H1 (cell line): ENCODE measurements around the gene HSPA12A. TPM values are rescaled to one million over a fixed set of nuclear protein-coding genes. Genes with fewer than 3 reads are reported as not detected.

Experiments used
- CTCF ChIA-PET: fragments of 300-600 bp; sonication (Branson Sonifier 250); formaldehyde crosslinking; loops from one replicate; lab custom pipeline; 2021; ENCODE audit not compliant: partially characterized antibody; lab: Charles Lee
- POLR2A ChIA-PET: fragments of 300-600 bp; sonication (Branson Sonifier 250); formaldehyde crosslinking; loops from one replicate; lab custom pipeline; 2021; ENCODE audit warnings: inconsistent platforms; ENCODE audit not compliant: partially characterized antibody; lab: Charles Lee
- DNase-seq, 2 experiments: peaks; one replicate each; pipeline versions ENCODE4 v3.0.0 to v3.0.0-alpha.2; 2010 to 2022; ENCODE audit warnings: low spot score in 2 of 2, low read depth in 1 of 2, mixed read lengths in 1 of 2
- FAIRE-seq: peaks from 2 replicates; lab custom pipeline; 2011; peaks lifted over from hg19 to GRCh38; lab: Jason Lieb, UNC
- H2AFZ ChIP-seq: 2 replicates; pipeline ENCODE4 v1.8.1; 2012; ENCODE audit warnings: low read length, inconsistent platforms
- H2AK5ac ChIP-seq: 2 replicates; pipeline ENCODE4 v1.6.1; 2013; ENCODE audit warnings: low read depth, low read length
- H2BK120ac ChIP-seq: replicated peaks from 2 replicates; pipeline ENCODE3; 2013; ENCODE audit warnings: low read depth, low read length, inconsistent platforms
- H2BK12ac ChIP-seq: 2 replicates; pipeline ENCODE4 v1.6.1; 2013; ENCODE audit warnings: low read depth, low read length
- H2BK15ac ChIP-seq: 2 replicates; pipeline ENCODE4 v1.6.1; 2013; ENCODE audit warnings: low read length
- H2BK20ac ChIP-seq: 2 replicates; pipeline ENCODE4 v1.6.1; 2013; ENCODE audit warnings: low read length
- H2BK5ac ChIP-seq: 2 replicates; pipeline ENCODE4 v1.6.1; 2013; ENCODE audit warnings: low read depth, low read length
- H3K14ac ChIP-seq: 2 replicates; pipeline ENCODE4 v1.6.1; 2013; ENCODE audit warnings: inconsistent platforms; ENCODE audit not compliant: insufficient read length
- H3K18ac ChIP-seq: 2 replicates; pipeline ENCODE4 v1.6.1; 2013; ENCODE audit warnings: low read length; ENCODE audit errors: extremely low read depth
- H3K23ac ChIP-seq: 2 replicates; pipeline ENCODE4 v1.6.1; 2013; ENCODE audit warnings: inconsistent platforms; ENCODE audit not compliant: insufficient read length
- H3K23me2 ChIP-seq: 2 replicates; pipeline ENCODE4 v1.6.1; 2013; ENCODE audit warnings: low read depth, low read length
- H3K27ac ChIP-seq: 2 replicates; pipeline ENCODE4 v1.6.1; 2011; ENCODE audit warnings: low read depth, low read length, inconsistent platforms
- H3K27me3 ChIP-seq, 4 experiments: replicated peaks in 1 of 4; 1 replicate in 1 of 4; 2 replicates in 3 of 4; pipeline versions ENCODE4 v1.6.1 to v1.8.1; 2011 to 2013; ENCODE audit warnings: low read length in 3 of 4, mild to moderate bottlenecking in 3 of 4, inconsistent platforms in 2 of 4, mixed read lengths in 2 of 4, moderate library complexity in 1 of 4; ENCODE audit not compliant: control insufficient read depth in 3 of 4, insufficient read depth in 3 of 4; ENCODE audit errors: extremely low read depth in 1 of 4
- H3K36me3 ChIP-seq, 4 experiments: 2 replicates each; pipeline versions ENCODE4 v1.6.1 to v1.8.1; 2011 to 2013; ENCODE audit warnings: mild to moderate bottlenecking in 4 of 4, low read length in 3 of 4, moderate library complexity in 2 of 4, control low read depth in 1 of 4, inconsistent platforms in 1 of 4; ENCODE audit not compliant: insufficient read depth in 4 of 4, control insufficient read depth in 2 of 4
- H3K4ac ChIP-seq: replicated peaks from 2 replicates; pipeline ENCODE3; 2013; ENCODE audit warnings: low read length, low read depth, mixed read lengths, inconsistent platforms; ENCODE audit not compliant: insufficient read length
- H3K4me1 ChIP-seq, 4 experiments: replicated peaks in 1 of 4; 1 replicate in 1 of 4; 2 replicates in 3 of 4; pipeline versions ENCODE4 v1.6.1 to v1.8.1; 2011 to 2013; ENCODE audit warnings: low read length in 3 of 4, inconsistent platforms in 2 of 4, mixed read lengths in 1 of 4; ENCODE audit not compliant: insufficient read depth in 4 of 4, control insufficient read depth in 3 of 4
- H3K4me2 ChIP-seq, 2 experiments: 2 replicates each; pipeline versions ENCODE4 v1.6.1 to v1.8.1; 2011 to 2013; ENCODE audit warnings: low read depth in 2 of 2, low read length in 2 of 2, control low read depth in 1 of 2, inconsistent platforms in 1 of 2, mild to moderate bottlenecking in 1 of 2; ENCODE audit not compliant: insufficient read depth in 1 of 2
- H3K4me3 ChIP-seq, 4 experiments: fragments of 200-600, 300-600 bp in 1 of 4; sonication (generic), shearing (Covaris generic), sonication (Bioruptor Twin) in 1 of 4; 2 replicates each; pipeline versions ENCODE4 v1.5.1 to v1.8.1; 2011 to 2016; ENCODE audit warnings: low read length in 4 of 4, low read depth in 3 of 4, control low read depth in 2 of 4, inconsistent platforms in 2 of 4, mild to moderate bottlenecking in 2 of 4, mixed read lengths in 1 of 4, moderate library complexity in 1 of 4; ENCODE audit not compliant: insufficient read depth in 2 of 4; ENCODE audit errors: extremely low read depth in 1 of 4
- H3K56ac ChIP-seq: replicated peaks from 2 replicates; pipeline ENCODE3; 2013; ENCODE audit warnings: low read depth, mild to moderate bottlenecking, mixed read lengths, low read length, inconsistent platforms; ENCODE audit not compliant: insufficient read length
- H3K79me1 ChIP-seq: 2 replicates; pipeline ENCODE4 v1.6.1; 2013; ENCODE audit warnings: low read depth, low read length, control low read depth
- H3K79me2 ChIP-seq, 2 experiments: 2 replicates each; pipeline versions ENCODE4 v1.6.1 to v1.8.1; 2012 to 2013; ENCODE audit warnings: low read length in 2 of 2, mild to moderate bottlenecking in 2 of 2, inconsistent platforms in 1 of 2; ENCODE audit not compliant: insufficient read depth in 2 of 2, control insufficient read depth in 1 of 2
- H3K9ac ChIP-seq, 4 experiments: replicated peaks in 1 of 4; 1 replicate in 1 of 4; 2 replicates in 3 of 4; pipeline versions ENCODE4 v1.6.1 to v1.8.1; 2011 to 2013; ENCODE audit warnings: low read depth in 3 of 4, low read length in 3 of 4, control low read depth in 2 of 4, mild to moderate bottlenecking in 2 of 4, moderate library complexity in 2 of 4, inconsistent platforms in 1 of 4; ENCODE audit errors: extremely low read depth in 1 of 4
- H3K9me3 ChIP-seq, 2 experiments: 2 replicates each; pipeline versions ENCODE4 v1.6.1 to v1.8.1; 2012 to 2013; ENCODE audit warnings: mild to moderate bottlenecking in 2 of 2, moderate library complexity in 2 of 2, control low read depth in 1 of 2, inconsistent platforms in 1 of 2, low read depth in 1 of 2, low read length in 1 of 2, mixed read lengths in 1 of 2; ENCODE audit not compliant: insufficient read depth in 2 of 2
- H4K20me1 ChIP-seq, 2 experiments: replicated peaks in 1 of 2; 2 replicates each; pipeline versions ENCODE3 to v1.8.1; 2011 to 2013; ENCODE audit warnings: inconsistent platforms in 2 of 2, low read length in 2 of 2, mild to moderate bottlenecking in 1 of 2; ENCODE audit not compliant: insufficient read depth in 2 of 2, control insufficient read depth in 1 of 2
- H4K5ac ChIP-seq: 2 replicates; pipeline ENCODE4 v1.6.1; 2013; ENCODE audit warnings: low read length, low read depth, mixed read lengths, inconsistent platforms; ENCODE audit not compliant: insufficient read length
- H4K8ac ChIP-seq: 2 replicates; pipeline ENCODE4 v1.8.0; 2013; ENCODE audit warnings: mild to moderate bottlenecking, moderate library complexity, low read length, inconsistent platforms; ENCODE audit not compliant: insufficient read depth; ENCODE audit errors: extremely low read depth
- H4K91ac ChIP-seq: replicated peaks from 2 replicates; pipeline ENCODE3; 2013; ENCODE audit warnings: low read length, mixed read lengths, inconsistent platforms; ENCODE audit not compliant: insufficient read length
- SRF ChIP-seq: IDR thresholded peaks from 2 replicates; pipeline ENCODE4 v1.6.1; 2011; ENCODE audit warnings: mild to moderate bottlenecking, low read depth, low read length, moderate library complexity
- polyA plus RNA-seq, 7 experiments: library from polyadenylated mRNA; depleted of rRNA in 3 of 7; stranded (reverse) in 5 of 7; unstranded in 2 of 7; fragments of >200 nt in 5 of 7; fragments of 200-250 nt in 2 of 7; gene quantifications; 1 replicate in 5 of 7; 2 replicates in 1 of 7; 4 replicates in 1 of 7; pipeline versions ENCODE4 v1.2.1 to v1.2.3, GENCODE V29; 2011 to 2013; ENCODE audit warnings: missing spikeins in 2 of 7, mixed read lengths in 2 of 7
- total RNA-seq: library from RNA; stranded (reverse); fragmentation: NEBNext Ultra II Directional; extraction: Animal tissue kit (Norgen Biotek cat#: 25700); gene quantifications from 2 replicates; pipeline ENCODE4 v1.2.1, GENCODE V29; 2021
- TF ChIP-seq, protein P1 (sequence below): IDR thresholded peaks from 2 replicates; pipeline ENCODE4 v1.6.1; 2012; ENCODE audit warnings: inconsistent platforms
- TF ChIP-seq, protein P2 (sequence below): IDR thresholded peaks from 2 replicates; pipeline ENCODE4 v1.6.1; 2012; ENCODE audit warnings: low read length, inconsistent platforms

Gene HSPA12A
- total and polyA plus RNA-seq, 2 of the 8 experiments (the other 6 are each of a cell fraction or from before 2014, with no cell fraction given): 3.1 to 6.9 TPM

DNA sequence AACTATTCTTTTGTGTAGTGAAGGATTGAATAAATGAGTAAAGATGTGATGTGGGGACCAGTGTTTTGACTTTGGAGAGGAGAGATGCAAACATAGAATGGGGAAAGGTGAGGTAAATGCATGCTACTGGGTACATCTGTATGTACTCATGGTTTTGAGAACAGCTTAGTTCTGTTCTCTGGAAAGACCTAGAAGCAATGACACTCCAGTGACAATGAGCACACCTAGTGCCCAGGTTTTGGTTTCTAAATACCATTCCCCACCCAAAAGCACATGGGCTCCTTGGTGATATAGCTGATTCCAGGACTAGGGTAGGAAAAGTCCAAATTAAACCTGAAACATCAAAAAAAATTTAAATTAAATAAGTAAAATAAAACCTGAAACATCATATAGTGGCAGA is 22.6 kb upstream of the HSPA12A start:
- Histone ChIP-seq H3K23ac (no peak overlapping the region), H4K5ac (no peak overlapping the region), H3K9me3 (peaks cover 3 to 4% of the 10 kb centered on the region in 2 experiments; a peak in 3 of 4 replicates), H3K27ac (no peak overlapping the region), H3K23me2 (no peaks in the 10 kb centered on the region), H2AFZ (no peak overlapping the region), H2BK5ac (no peak overlapping the region), H3K27me3 (no peaks in the 10 kb centered on the region; a peak in 1 of 7 replicates), H3K79me1 (no peaks in the 10 kb centered on the region), H3K9ac (no peak overlapping the region), H2AK5ac (no peak overlapping the region), H2BK12ac (no peak overlapping the region)
- CTCF ChIA-PET: interaction anchor here (0.5 to 3.4 kb wide), 15 partner anchors 9 to 418 kb away, joined by 3 to 30 read pairs (median 4); no protein-coding TSS in a partner anchor
- POLR2A ChIA-PET: no interaction called here
- TF ChIP-seq, protein P1, sequence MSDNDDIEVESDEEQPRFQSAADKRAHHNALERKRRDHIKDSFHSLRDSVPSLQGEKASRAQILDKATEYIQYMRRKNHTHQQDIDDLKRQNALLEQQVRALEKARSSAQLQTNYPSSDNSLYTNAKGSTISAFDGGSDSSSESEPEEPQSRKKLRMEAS: no peak
- TF ChIP-seq SRF: no peak
- TF ChIP-seq, protein P2, sequence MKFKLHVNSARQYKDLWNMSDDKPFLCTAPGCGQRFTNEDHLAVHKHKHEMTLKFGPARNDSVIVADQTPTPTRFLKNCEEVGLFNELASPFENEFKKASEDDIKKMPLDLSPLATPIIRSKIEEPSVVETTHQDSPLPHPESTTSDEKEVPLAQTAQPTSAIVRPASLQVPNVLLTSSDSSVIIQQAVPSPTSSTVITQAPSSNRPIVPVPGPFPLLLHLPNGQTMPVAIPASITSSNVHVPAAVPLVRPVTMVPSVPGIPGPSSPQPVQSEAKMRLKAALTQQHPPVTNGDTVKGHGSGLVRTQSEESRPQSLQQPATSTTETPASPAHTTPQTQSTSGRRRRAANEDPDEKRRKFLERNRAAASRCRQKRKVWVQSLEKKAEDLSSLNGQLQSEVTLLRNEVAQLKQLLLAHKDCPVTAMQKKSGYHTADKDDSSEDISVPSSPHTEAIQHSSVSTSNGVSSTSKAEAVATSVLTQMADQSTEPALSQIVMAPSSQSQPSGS: no peak
- TF ChIP-seq, all 59 proteins: peak for 0
- no peak overlapping the region for H3K4me3 ChIP-seq
- peaks cover 0 to 4% (median 0%) of the 10 kb centered on the region in 4 experiments; a peak in 1 of 7 replicates for H3K4me1 ChIP-seq
- H3K4me2 ChIP-seq: no peak overlapping the region
- no peak overlapping the region for H2BK15ac ChIP-seq
- H2BK120ac ChIP-seq: no peak overlapping the region
- no peak overlapping the region for H3K56ac ChIP-seq
- H4K8ac ChIP-seq: no peak overlapping the region
- DNase-seq: no peak
- no peaks in the 10 kb centered on the region for H4K20me1 ChIP-seq
- H3K36me3 ChIP-seq: no peaks in the 10 kb centered on the region
- H3K79me2 ChIP-seq: no peaks in the 10 kb centered on the region
- no peak overlapping the region for H3K4ac ChIP-seq
- H2BK20ac ChIP-seq: no peak overlapping the region
- H4K91ac ChIP-seq: no peak overlapping the region
- H3K18ac ChIP-seq: no peak overlapping the region
- no peak for FAIRE-seq
- no peak overlapping the region for H3K14ac ChIP-seq
